HEK293 (cell line): ENCODE measurements around the gene RABIF.

Experiments
- CTCF ChIA-PET: fragments of 350-600 bp; formaldehyde crosslinking; extraction: SDS; loops from one replicate; lab custom pipeline; 2021; ENCODE audit warnings: antibody characterized with exemption; lab: Yijun Ruan, JAX
- POLR2A ChIA-PET: fragments of 300-600 bp; formaldehyde crosslinking; extraction: SDS; loops from one replicate; lab custom pipeline; 2020; ENCODE audit warnings: antibody characterized with exemption, inconsistent platforms; lab: Yijun Ruan, JAX
- H3K27ac ChIP-seq: fragments of 200-500 bp; sonication (Bioruptor generic); 2 replicates; pipeline ENCODE4 v1.5.1; 2014; ENCODE audit warnings: low read depth, low read length, control low read depth, inconsistent platforms; ENCODE audit errors: extremely low read depth
- H3K36me3 ChIP-seq, 2 experiments: fragments of 200-500 bp in 1 of 2; sonication (Bioruptor generic) in 1 of 2; 1 replicate in 1 of 2; 2 replicates in 1 of 2; pipeline ENCODE4 v1.5.1; 2014 to 2017; ENCODE audit warnings: inconsistent platforms in 2 of 2, low read length in 2 of 2; ENCODE audit not compliant: control insufficient read depth in 2 of 2, insufficient read depth in 1 of 2
- H3K4me1 ChIP-seq: fragments of 200-500 bp; sonication (Bioruptor generic); 2 replicates; pipeline ENCODE4 v1.5.1; 2014; ENCODE audit warnings: mild to moderate bottlenecking, low read length, inconsistent platforms; ENCODE audit not compliant: control insufficient read depth, insufficient read depth
- H3K4me3 ChIP-seq: 2 replicates; pipeline ENCODE4 v1.5.1; 2011; ENCODE audit warnings: low read depth, mild to moderate bottlenecking, control low read depth, low read length, moderate library complexity
- H3K9me3 ChIP-seq: fragments of 200-500 bp; sonication (Bioruptor generic); 2 replicates; pipeline ENCODE4 v1.5.1; 2014; ENCODE audit warnings: low read depth, low read length, inconsistent platforms; ENCODE audit not compliant: control insufficient read depth, insufficient read depth
- BCL6B ChIP-seq: fragments of 450-650 bp; formaldehyde crosslinking; IDR thresholded peaks from 2 replicates; pipeline ENCODE4 v1.5.1; 2017; ENCODE audit warnings: missing biosample characterization, missing genetic modification characterization
- KLF7 ChIP-seq: fragments of 450-650 bp; formaldehyde crosslinking; IDR thresholded peaks from 2 replicates; pipeline ENCODE4 v1.5.1; 2016; ENCODE audit warnings: missing biosample characterization, missing genetic modification characterization, borderline replicate concordance
- SP7 ChIP-seq: fragments of 450-650 bp; formaldehyde crosslinking; IDR thresholded peaks from 2 replicates; pipeline ENCODE4 v1.5.1; 2016; ENCODE audit warnings: missing biosample characterization, missing genetic modification characterization
- YY1 ChIP-seq: fragments of 450-650 bp; formaldehyde crosslinking; IDR thresholded peaks from 2 replicates; pipeline ENCODE4 v1.5.1; 2018; ENCODE audit warnings: missing biosample characterization, missing genetic modification characterization
- ZBTB11 ChIP-seq: fragments of 450-650 bp; formaldehyde crosslinking; conservative IDR thresholded peaks from 2 replicates; pipeline ENCODE4 v1.5.1; 2016; ENCODE audit warnings: low read depth, missing biosample characterization, missing genetic modification characterization
- ZBTB20 ChIP-seq: fragments of 450-650 bp; formaldehyde crosslinking; IDR thresholded peaks from 2 replicates; pipeline ENCODE4 v1.5.1; 2016; ENCODE audit warnings: missing biosample characterization, missing genetic modification characterization
- ZBTB7A ChIP-seq: fragments of 450-650 bp; formaldehyde crosslinking; IDR thresholded peaks from 2 replicates; pipeline ENCODE4 v1.5.1; 2016; ENCODE audit warnings: low read depth, missing biosample characterization, missing genetic modification characterization
- ZBTB8A ChIP-seq: fragments of 450-650 bp; formaldehyde crosslinking; IDR thresholded peaks from 2 replicates; pipeline ENCODE4 v1.5.1; 2016; ENCODE audit warnings: missing biosample characterization, missing genetic modification characterization
- ZNF211 ChIP-seq: fragments of 450-650 bp; formaldehyde crosslinking; IDR thresholded peaks from 2 replicates; pipeline ENCODE4 v1.5.1; 2016; ENCODE audit warnings: low read depth, missing biosample characterization, missing genetic modification characterization
- ZNF26 ChIP-seq: fragments of 450-650 bp; formaldehyde crosslinking; IDR thresholded peaks from 2 replicates; pipeline ENCODE4 v1.5.1; 2016; ENCODE audit warnings: missing biosample characterization, missing genetic modification characterization
- ZNF354C ChIP-seq: fragments of 450-650 bp; formaldehyde crosslinking; IDR thresholded peaks from 2 replicates; pipeline ENCODE4 v1.5.1; 2016; ENCODE audit warnings: missing biosample characterization, missing genetic modification characterization, low read depth, borderline replicate concordance
- ZNF366 ChIP-seq: fragments of 450-650 bp; formaldehyde crosslinking; conservative IDR thresholded peaks from 2 replicates; pipeline ENCODE4 v1.5.1; 2016; ENCODE audit warnings: missing biosample characterization, missing genetic modification characterization
- ZNF521 ChIP-seq: fragments of 450-650 bp; formaldehyde crosslinking; IDR thresholded peaks from 2 replicates; pipeline ENCODE4 v1.5.1; 2017; ENCODE audit warnings: missing biosample characterization, mild to moderate bottlenecking, missing genetic modification characterization
- ZNF560 ChIP-seq: fragments of 450-650 bp; formaldehyde crosslinking; IDR thresholded peaks from 2 replicates; pipeline ENCODE4 v1.5.1; 2017; ENCODE audit warnings: missing biosample characterization, missing genetic modification characterization, borderline replicate concordance
- ZNF629 ChIP-seq: fragments of 450-650 bp; formaldehyde crosslinking; IDR thresholded peaks from 2 replicates; pipeline ENCODE4 v1.5.1; 2017; ENCODE audit warnings: missing biosample characterization, missing genetic modification characterization
- ZNF654 ChIP-seq: fragments of 450-650 bp; formaldehyde crosslinking; IDR thresholded peaks from 2 replicates; pipeline ENCODE4 v1.5.1; 2016; ENCODE audit warnings: low read depth, missing biosample characterization, missing genetic modification characterization
- ZNF76 ChIP-seq: fragments of 450-650 bp; formaldehyde crosslinking; IDR thresholded peaks from 2 replicates; pipeline ENCODE4; 2016; ENCODE audit warnings: low read depth, missing biosample characterization, missing genetic modification characterization, borderline replicate concordance
- TF ChIP-seq, protein P1 (sequence below): fragments of 450-650 bp; formaldehyde crosslinking; IDR thresholded peaks from 2 replicates; pipeline ENCODE4 v1.5.1; 2016; ENCODE audit warnings: missing biosample characterization, missing genetic modification characterization
- TF ChIP-seq, protein P2 (sequence below): fragments of 450-650 bp; formaldehyde crosslinking; IDR thresholded peaks from 2 replicates; pipeline ENCODE4 v1.5.1; 2016; ENCODE audit warnings: missing biosample characterization, missing genetic modification characterization

The RABIF gene

GRCh38 chr1:202852163-202852904 is 36.6 kb downstream of the RABIF start (continued):
- 0 out of 2 replicates have a peak, but pooled peaks have one; percentile 21 for TF ChIP-seq ZBTB11 (tag by site-specific recombination)
- TF ChIP-seq ZNF654 (tag by site-specific recombination), result peak; percentile 72
- TF ChIP-seq ZBTB7A (tag by site-specific recombination), result no peak
- TF ChIP-seq YY1 (tag by site-specific recombination), result 0 out of 2 replicates have a peak, but pooled peaks have one; percentile 28
- TF ChIP-seq ZNF366, result no peak
- TF ChIP-seq KLF7 (tag by site-specific recombination), result no peak
- TF ChIP-seq ZNF76, result no peak
- no peak for TF ChIP-seq ZNF521 (tag by site-specific recombination)
- no peak for TF ChIP-seq ZNF354C (tag by site-specific recombination)
- TF ChIP-seq, protein P1, sequence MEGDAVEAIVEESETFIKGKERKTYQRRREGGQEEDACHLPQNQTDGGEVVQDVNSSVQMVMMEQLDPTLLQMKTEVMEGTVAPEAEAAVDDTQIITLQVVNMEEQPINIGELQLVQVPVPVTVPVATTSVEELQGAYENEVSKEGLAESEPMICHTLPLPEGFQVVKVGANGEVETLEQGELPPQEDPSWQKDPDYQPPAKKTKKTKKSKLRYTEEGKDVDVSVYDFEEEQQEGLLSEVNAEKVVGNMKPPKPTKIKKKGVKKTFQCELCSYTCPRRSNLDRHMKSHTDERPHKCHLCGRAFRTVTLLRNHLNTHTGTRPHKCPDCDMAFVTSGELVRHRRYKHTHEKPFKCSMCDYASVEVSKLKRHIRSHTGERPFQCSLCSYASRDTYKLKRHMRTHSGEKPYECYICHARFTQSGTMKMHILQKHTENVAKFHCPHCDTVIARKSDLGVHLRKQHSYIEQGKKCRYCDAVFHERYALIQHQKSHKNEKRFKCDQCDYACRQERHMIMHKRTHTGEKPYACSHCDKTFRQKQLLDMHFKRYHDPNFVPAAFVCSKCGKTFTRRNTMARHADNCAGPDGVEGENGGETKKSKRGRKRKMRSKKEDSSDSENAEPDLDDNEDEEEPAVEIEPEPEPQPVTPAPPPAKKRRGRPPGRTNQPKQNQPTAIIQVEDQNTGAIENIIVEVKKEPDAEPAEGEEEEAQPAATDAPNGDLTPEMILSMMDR (tag by site-specific recombination), result peak; percentile 54; the same call in 1 of the 2 replicates

GRCh38 chr1:202850593-202851362 is 38.2 kb downstream of the RABIF start:
- H3K36me3 ChIP-seq, result peaks cover 0 to 4% of the 10 kb centered on the region in 2 experiments; a peak in 1 of 3 replicates
- no peaks in the 10 kb centered on the region for H3K9me3 ChIP-seq
- no peaks in the 10 kb centered on the region for H3K4me1 ChIP-seq
- POLR2A ChIA-PET, result interaction anchor here (0.7 to 1.6 kb wide), 2 partner anchors 10 to 445 kb away, joined by 4 to 6 read pairs; no protein-coding TSS in a partner anchor
- CTCF ChIA-PET, result interaction anchor here (0.6 to 2.8 kb wide), 4 partner anchors 10 to 1013 kb away, joined by 3 to 10 read pairs (median 4); no protein-coding TSS in a partner anchor
- H3K4me3 ChIP-seq, result no peak overlapping the region
- H3K27ac ChIP-seq, result no peak overlapping the region
- TF ChIP-seq BCL6B (tag by site-specific recombination) (no peak), ZBTB20 (tag by site-specific recombination) (no peak), ZNF560 (tag by site-specific recombination) (no peak), SP7 (tag by site-specific recombination) (no peak), ZBTB8A (tag by site-specific recombination) (no peak), ZBTB11 (tag by site-specific recombination) (no peak), ZNF26 (no peak), ZNF211 (tag by site-specific recombination) (no peak), ZNF654 (tag by site-specific recombination) (no peak), ZNF629 (no peak)
- TF ChIP-seq, protein P2, sequence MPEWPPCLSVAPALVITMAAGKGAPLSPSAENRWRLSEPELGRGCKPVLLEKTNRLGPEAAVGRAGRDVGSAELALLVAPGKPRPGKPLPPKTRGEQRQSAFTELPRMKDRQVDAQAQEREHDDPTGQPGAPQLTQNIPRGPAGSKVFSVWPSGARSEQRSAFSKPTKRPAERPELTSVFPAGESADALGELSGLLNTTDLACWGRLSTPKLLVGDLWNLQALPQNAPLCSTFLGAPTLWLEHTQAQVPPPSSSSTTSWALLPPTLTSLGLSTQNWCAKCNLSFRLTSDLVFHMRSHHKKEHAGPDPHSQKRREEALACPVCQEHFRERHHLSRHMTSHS (tag by site-specific recombination), result no peak
